SK-MEL-5 (cell line): ENCODE measurements around the gene TLE3. TPM values are rescaled to one million over a fixed set of nuclear protein-coding genes. Genes with fewer than 3 reads are reported as not detected.

Source experiments
- small RNA-seq, 2 experiments: library from RNA; depleted of rRNA; stranded (forward); fragments of <200 nt; gene quantifications; one replicate each; pipeline ENCODE3, GENCODE V24; 2014
- total RNA-seq: library from RNA; depleted of rRNA; stranded (reverse); fragments of >200 nt; shearing (Covaris generic); gene quantifications from 2 replicates; pipeline ENCODE4 v1.2.3, GENCODE V29; 2014

TLE3 gene
- total RNA-seq, 1 experiment from 2014 or later, result 6.5 TPM

Small RNA genes within 50 kb of the gene (small RNA-seq; reads per million reads assigned to genes)
- 0.02 to 2.7 reads per million in 2 experiments for gene MIR629
